ENCODE measurements around the gene RPS4Y2.

Gene RPS4Y2

GRCh38 chrY:20813459-20813858 is 57.6 kb downstream of the RPS4Y2 start:
- H3K4me3 ChIP-seq (ENCODE audit: low read length) = no peak overlapping the region
- DNase-seq (ENCODE audit: low read depth, low spot score) = peak; percentile 15

- no peak overlapping the region for H3K4me3 ChIP-seq (ENCODE audit: low read length)
- no peak for DNase-seq (ENCODE audit: low read depth, low spot score)
Observed at GRCh38 chrY:20814794-20815193, 58.9 kb downstream of the RPS4Y2 start.

- no peak overlapping the region for H3K4me3 ChIP-seq (ENCODE audit: low read length)
- DNase-seq (ENCODE audit: low read depth, low spot score) = no peak
Observed at GRCh38 chrY:20817067-20817466, 61.2 kb downstream of the RPS4Y2 start.

Measured in Jurkat, Clone E6-1 (cell line).